Activated T-cell treated with anti-CD3 and anti-CD28 coated beads, Interleukin-2, amount 50 U/mL, for 24 hours (primary cell): ENCODE results near the gene EDEM3.

Experiments used
- DNase-seq: peaks from one replicate; pipeline ENCODE4 v3.0.0-alpha.2; 2020
- H3K27ac Mint-ChIP-seq: 2 replicates; pipeline ENCODE4 v1.8.0; 2020; ENCODE audit warnings: mild to moderate bottlenecking, mixed read lengths
- H3K27me3 Mint-ChIP-seq: 2 replicates; pipeline ENCODE4 v1.8.0; 2020; ENCODE audit warnings: mixed read lengths
- H3K36me3 Mint-ChIP-seq: 2 replicates; pipeline ENCODE4 v1.8.0; 2020; ENCODE audit warnings: low read depth, mixed read lengths
- H3K4me1 Mint-ChIP-seq: 2 replicates; pipeline ENCODE4 v1.8.0; 2020; ENCODE audit warnings: low read depth, mixed read lengths
- H3K4me3 Mint-ChIP-seq: 2 replicates; pipeline ENCODE4 v1.8.0; 2020; ENCODE audit warnings: mild to moderate bottlenecking, moderate library complexity, mixed read lengths
- H3K9me3 Mint-ChIP-seq: 2 replicates; pipeline ENCODE4 v1.8.0; 2020; ENCODE audit warnings: mixed read lengths

The EDEM3 gene

DNA sequence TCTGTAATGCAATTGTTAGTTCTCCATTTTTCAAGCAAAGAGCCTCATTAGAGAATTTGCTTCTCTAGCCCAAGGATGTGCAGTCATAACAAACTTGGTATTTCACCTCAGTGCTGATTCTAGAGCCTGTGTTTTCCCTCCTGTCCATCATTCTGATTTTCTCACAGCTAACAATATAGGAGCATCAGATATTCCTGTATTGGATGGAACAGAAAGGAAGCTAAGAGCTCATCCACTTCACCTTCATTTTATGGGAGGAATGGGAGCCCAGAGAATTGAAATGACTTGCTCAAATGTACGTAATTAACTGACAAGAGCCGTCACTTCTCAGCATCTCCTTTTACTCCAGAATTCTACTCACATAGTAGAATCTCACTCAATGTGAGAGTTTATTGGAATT is 96.6 kb downstream of the EDEM3 start:
- no peak for DNase-seq
- H3K27ac Mint-ChIP-seq = no peak overlapping the region
- no peaks in the 10 kb centered on the region for H3K36me3 Mint-ChIP-seq
- no peaks in the 10 kb centered on the region for H3K27me3 Mint-ChIP-seq
- no peak overlapping the region for H3K4me3 Mint-ChIP-seq
- H3K4me1 Mint-ChIP-seq = no peaks in the 10 kb centered on the region
- no peaks in the 10 kb centered on the region for H3K9me3 Mint-ChIP-seq

DNA sequence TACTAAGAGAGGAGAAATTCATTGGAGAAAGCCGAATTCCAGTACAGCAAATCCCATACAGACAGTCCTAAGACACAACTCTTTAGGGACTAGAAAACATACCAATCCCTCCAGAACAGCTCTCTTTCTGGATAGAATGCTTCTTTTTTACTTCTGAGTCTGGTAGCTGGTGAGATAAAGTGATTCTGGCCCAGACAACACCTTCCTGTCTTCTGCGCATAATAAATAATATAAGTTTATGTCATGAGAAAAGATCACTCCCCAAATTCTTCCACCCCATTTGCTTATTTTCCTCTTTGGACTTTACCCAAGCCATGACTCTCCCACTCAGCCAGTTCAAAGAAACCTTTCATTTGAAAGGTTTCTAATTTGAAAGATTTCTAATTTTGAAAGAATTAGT is 98.4 kb downstream of the EDEM3 start:
- H3K4me3 Mint-ChIP-seq = no peak overlapping the region
- DNase-seq = no peak

DNA sequence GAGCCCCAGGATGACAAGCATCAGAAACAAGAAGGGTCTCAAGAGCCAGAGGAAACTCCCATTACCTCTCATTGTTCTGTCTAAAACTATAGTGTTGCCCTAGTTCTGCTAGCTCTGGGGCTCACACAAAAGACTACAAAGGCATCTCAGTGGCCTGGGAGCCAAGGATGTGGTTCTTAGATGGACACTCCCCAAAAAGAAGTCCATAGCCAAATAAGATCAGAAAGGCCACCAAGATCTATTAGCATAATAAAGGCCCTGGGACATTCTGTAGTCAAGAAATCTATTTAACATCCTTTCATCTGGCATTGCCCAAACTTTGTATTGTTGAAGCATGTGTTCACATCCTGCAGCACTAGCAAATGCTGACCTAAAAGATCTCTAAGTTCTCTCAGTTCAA is 99.5 kb downstream of the EDEM3 start:
- Mint-ChIP-seq H3K27ac (no peak overlapping the region), H3K4me3 (no peak overlapping the region), H3K36me3 (no peaks in the 10 kb centered on the region), H3K9me3 (no peaks in the 10 kb centered on the region), H3K4me1 (no peaks in the 10 kb centered on the region), H3K27me3 (peaks cover 15% of the 10 kb centered on the region)
- no peak for DNase-seq

More for the DNA sequence above, 98.4 kb downstream of the EDEM3 start:
- H3K27me3 Mint-ChIP-seq = peaks cover 11% of the 10 kb centered on the region
- no peaks in the 10 kb centered on the region for H3K9me3 Mint-ChIP-seq
- H3K27ac Mint-ChIP-seq = no peak overlapping the region
- H3K36me3 Mint-ChIP-seq = no peaks in the 10 kb centered on the region
- no peaks in the 10 kb centered on the region for H3K4me1 Mint-ChIP-seq

DNA sequence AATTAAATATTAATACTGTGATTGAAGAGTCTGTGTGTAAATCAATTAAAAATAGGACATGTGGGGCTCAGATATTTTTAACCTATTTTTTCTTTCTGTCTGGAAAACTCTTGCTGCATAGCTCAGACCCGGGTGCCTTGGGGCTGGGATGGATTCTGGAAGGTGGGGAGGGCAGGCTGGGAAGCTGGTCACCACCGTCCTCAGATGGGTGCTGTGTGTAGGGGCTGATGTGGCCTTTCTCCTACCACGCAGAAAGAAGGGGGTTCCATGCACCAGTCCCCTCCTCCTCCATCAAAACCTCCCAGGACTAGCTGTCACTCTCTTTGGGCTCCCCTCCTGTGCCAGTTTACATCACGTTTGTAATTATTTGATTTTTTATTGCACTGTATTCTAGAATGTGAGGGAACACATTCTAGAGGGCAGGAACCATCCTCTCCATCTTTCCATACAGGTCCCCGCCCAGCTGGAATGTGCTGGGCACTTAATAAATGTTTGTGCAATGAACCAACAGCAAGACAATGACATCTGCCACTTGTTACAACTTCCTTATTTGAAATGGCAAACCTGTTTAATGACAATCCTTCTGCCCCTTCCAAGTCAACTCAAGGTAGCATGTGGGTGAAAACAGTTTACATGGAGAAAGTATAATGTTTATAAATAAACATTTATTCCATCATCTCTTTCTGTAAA is 104.3 kb downstream of the EDEM3 start:
- no peak for DNase-seq
- H3K4me3 Mint-ChIP-seq = no peak overlapping the region
- no peak overlapping the region for H3K27ac Mint-ChIP-seq
- peaks cover 28% of the 10 kb centered on the region for H3K27me3 Mint-ChIP-seq
- no peaks in the 10 kb centered on the region for H3K9me3 Mint-ChIP-seq
- no peaks in the 10 kb centered on the region for H3K4me1 Mint-ChIP-seq
- no peaks in the 10 kb centered on the region for H3K36me3 Mint-ChIP-seq

DNA sequence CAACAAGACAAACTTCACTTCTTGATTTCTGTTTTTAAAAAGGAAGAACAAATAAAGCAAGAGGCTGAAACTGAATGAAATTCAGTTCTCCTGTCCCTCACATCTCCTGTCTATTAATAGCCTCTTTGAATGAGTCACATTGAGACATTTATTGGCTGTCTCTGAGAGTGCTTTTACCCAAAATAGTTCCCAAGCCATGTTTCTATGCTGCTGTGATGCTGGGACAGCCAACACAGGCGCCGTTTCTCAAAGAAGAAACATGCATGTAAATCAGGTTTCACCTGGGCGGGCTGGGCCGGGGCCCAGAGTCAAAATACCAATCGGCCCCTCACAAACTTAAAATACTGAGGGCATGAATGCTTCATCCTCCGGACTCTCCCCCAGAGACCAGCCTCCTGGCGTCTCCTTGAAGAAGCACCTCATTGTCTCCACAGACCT is 105.2 kb downstream of the EDEM3 start:
- no peaks in the 10 kb centered on the region for H3K36me3 Mint-ChIP-seq
- no peaks in the 10 kb centered on the region for H3K9me3 Mint-ChIP-seq
- H3K27ac Mint-ChIP-seq = no peak overlapping the region
- H3K4me3 Mint-ChIP-seq = no peak overlapping the region
- H3K4me1 Mint-ChIP-seq = no peaks in the 10 kb centered on the region
- no peak for DNase-seq
- peaks cover 30% of the 10 kb centered on the region for H3K27me3 Mint-ChIP-seq

DNA sequence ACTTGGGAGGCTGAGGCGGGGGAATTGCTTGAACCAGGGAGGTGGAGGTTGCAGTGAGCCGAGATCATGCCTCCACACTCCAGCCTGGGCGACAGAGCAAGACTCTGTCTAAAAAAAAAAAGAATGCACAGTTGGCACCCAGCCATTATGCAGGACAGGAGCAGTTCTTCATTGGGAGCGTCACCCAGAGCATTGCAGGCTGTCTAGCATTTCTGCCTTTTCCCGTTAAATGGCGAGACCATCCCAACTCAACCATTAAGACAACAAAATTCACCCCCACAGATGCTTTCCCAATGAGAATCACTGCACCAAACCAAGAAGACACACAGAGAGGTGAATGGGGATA is 105.8 kb downstream of the EDEM3 start:
- no peak overlapping the region for H3K4me3 Mint-ChIP-seq
- no peak overlapping the region for H3K27ac Mint-ChIP-seq
- peaks cover 36% of the 10 kb centered on the region for H3K27me3 Mint-ChIP-seq
- H3K36me3 Mint-ChIP-seq = no peaks in the 10 kb centered on the region
- H3K9me3 Mint-ChIP-seq = no peaks in the 10 kb centered on the region
- no peaks in the 10 kb centered on the region for H3K4me1 Mint-ChIP-seq
- no peak for DNase-seq

DNA sequence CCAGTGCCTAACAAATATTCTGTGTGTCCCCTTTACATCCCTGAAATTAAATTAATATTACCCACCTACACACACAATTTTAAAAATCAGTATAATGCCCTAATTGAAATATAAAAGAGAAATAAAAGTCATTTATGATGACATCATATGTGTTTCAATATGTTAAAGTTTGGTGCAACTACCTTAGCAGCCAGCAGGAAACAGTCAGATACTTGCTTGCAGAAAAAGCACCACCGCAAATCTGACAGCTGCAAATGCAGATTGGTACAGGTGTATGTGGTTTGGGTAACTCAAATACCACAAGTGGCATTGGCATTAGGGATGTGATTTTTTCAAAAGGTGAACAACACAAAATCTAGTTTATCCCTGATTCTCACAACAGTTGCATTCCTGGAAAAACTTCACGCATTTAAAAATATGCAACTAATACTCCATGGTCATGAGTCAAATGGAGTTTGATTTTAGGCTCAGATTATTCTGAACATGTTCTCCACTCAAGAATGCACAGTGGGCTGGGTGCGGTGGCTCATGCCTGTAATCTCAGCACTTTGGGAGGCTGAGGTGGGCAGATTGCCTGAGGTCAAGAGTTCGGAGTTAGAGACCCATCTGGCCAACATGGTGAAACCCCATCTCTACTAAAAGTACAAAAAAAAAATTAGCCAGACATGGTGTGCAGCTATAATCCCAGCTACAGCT is 106.3 kb downstream of the EDEM3 start:
- Mint-ChIP-seq H3K36me3 (no peaks in the 10 kb centered on the region), H3K4me3 (no peak overlapping the region), H3K27me3 (peaks cover 36% of the 10 kb centered on the region), H3K4me1 (no peaks in the 10 kb centered on the region), H3K27ac (no peak overlapping the region), H3K9me3 (no peaks in the 10 kb centered on the region)
- DNase-seq = no peak

DNA sequence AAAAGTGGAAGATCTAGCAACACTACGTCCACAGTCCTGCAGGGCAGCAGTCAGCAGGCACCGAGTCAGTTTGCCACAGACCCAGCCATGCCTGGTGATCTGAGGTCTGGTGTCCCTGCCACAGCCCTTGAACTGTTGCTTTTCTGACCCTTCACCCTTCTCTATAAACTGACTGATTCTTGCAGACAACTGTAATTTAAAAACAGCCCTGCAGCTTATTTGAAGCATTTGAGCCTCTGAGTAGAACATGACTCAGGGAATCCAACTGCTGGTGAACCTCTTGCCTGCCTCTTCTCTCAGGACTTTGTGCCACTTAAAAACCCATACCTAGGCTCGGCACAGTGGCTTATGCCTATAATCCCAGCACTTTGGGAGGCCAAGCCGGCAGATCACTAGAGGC is 107.2 kb downstream of the EDEM3 start:
- Mint-ChIP-seq H3K4me1 (no peaks in the 10 kb centered on the region), H3K9me3 (no peaks in the 10 kb centered on the region), H3K36me3 (no peaks in the 10 kb centered on the region), H3K4me3 (no peak overlapping the region), H3K27ac (no peak overlapping the region), H3K27me3 (peaks cover 32% of the 10 kb centered on the region)
- no peak for DNase-seq

DNA sequence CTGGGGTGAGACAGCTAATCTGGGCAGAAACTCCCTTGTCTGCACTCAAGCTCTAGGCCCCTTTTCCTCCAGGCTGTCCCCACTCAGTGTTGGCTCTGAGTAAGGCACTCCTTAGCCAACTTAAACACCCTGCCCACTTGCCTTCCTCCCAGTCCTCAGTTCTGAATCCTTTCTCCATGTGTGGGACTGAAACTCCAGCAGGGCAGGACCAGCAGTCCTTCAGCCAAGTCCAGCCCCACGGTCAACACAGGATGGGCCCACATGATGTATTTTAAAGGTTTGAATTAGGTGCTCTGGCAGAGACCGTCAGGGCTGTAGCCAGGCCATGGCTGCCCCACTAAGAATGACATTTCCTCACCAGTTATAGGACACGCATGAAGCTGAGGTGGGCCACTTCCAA is 107.8 kb downstream of the EDEM3 start:
- H3K9me3 Mint-ChIP-seq = no peaks in the 10 kb centered on the region
- no peak for DNase-seq
- H3K36me3 Mint-ChIP-seq = no peaks in the 10 kb centered on the region
- no peak overlapping the region for H3K27ac Mint-ChIP-seq
- no peaks in the 10 kb centered on the region for H3K4me1 Mint-ChIP-seq
- H3K4me3 Mint-ChIP-seq = no peak overlapping the region
- H3K27me3 Mint-ChIP-seq = peaks cover 37% of the 10 kb centered on the region

DNA sequence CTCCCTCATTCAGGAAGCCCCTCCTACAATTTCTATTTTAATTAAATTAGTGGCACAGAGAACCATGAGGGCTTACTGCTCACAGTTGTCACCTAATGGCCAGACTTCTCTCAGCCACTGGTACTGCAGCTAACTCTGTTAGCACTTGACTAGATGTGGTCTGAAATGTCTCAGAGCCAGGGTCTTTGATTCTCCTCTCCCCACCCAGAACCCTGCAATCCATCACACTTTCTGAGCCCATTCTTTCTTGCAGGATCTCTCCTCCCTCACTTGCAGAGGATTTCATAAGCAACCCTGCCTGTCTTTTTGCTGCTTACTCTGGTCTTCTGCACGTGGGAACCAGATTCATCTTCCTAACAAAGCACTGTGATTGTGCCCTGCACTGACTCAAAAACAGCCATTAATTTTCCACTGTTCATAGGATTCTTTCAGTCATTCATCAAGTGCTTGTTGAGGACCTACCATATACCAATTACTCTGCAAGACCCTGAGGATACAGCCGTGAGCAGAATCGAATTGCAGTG is 108.4 kb downstream of the EDEM3 start:
- H3K36me3 Mint-ChIP-seq = no peaks in the 10 kb centered on the region
- no peaks in the 10 kb centered on the region for H3K9me3 Mint-ChIP-seq
- no peak overlapping the region for H3K27ac Mint-ChIP-seq
- no peaks in the 10 kb centered on the region for H3K4me1 Mint-ChIP-seq
- DNase-seq = no peak
- peaks cover 32% of the 10 kb centered on the region for H3K27me3 Mint-ChIP-seq
- H3K4me3 Mint-ChIP-seq = no peak overlapping the region

DNA sequence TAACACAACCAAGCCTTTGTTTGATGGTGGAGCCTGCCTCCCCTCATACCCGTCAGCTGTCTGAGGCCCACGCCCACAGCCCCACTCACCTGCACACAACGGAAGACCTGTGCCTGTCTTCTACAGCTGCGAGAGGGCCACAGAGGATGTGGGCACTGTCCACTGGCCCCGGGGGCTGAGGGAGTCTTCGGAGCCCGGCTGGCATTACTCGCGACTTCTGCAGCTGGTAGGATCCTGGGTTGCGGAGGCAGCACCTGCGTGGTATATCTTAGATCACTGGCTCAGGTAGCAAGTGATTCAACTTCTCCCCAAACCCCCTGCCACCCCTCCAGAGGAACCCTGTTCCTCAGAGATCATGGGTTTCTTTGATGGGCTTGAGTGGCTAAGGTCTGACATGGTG is 109.9 kb downstream of the EDEM3 start:
- Mint-ChIP-seq H3K4me1 (no peaks in the 10 kb centered on the region), H3K9me3 (no peaks in the 10 kb centered on the region), H3K27ac (no peak overlapping the region), H3K4me3 (no peak overlapping the region), H3K27me3 (peaks cover 26% of the 10 kb centered on the region), H3K36me3 (no peaks in the 10 kb centered on the region)
- DNase-seq = no peak

DNA sequence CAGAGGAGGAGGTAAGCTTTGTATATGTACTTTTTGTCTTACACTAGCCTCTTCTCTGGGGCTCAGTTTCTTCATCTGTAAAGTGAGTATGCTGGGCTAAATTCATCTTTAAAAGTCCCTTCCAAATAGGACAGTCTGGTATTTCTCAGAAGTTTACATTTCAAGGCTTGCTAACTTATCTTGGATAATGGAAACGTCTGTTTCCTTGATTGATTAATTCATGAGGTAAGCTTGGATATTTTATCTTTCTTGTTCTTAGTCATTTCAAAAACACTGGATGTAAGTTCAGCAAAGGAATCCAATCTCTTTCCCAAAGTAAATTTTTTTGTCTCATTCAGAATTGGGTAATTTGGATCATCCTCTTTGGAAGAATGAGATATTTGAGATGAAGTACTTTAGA is 111.0 kb downstream of the EDEM3 start:
- Mint-ChIP-seq H3K27ac (no peak overlapping the region), H3K36me3 (no peaks in the 10 kb centered on the region), H3K9me3 (no peaks in the 10 kb centered on the region), H3K4me3 (no peak overlapping the region), H3K27me3 (peaks cover 18% of the 10 kb centered on the region), H3K4me1 (no peaks in the 10 kb centered on the region)
- no peak for DNase-seq

DNA sequence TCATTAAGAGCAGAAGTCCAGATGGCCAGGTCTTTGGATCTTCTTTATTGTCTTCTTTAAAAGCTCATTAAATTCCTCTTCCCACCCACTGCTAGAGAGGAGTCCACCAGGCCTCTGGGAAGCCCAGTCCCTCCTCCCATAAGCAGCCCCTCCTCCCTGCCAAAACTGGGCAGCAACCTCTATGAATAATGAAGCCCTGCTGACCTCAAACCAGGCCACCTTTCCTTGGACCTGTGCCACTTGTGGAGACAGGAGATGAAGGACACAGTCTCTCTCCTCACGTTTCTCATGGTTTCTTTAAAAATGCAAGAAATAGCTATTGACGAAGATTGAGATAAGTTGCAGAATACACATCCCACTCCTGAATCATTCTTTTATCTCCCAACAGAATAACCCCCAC is 112.8 kb downstream of the EDEM3 start:
- Mint-ChIP-seq H3K36me3 (no peaks in the 10 kb centered on the region), H3K4me3 (no peak overlapping the region), H3K27ac (no peak overlapping the region), H3K27me3 (peaks cover 18% of the 10 kb centered on the region), H3K4me1 (no peaks in the 10 kb centered on the region), H3K9me3 (no peaks in the 10 kb centered on the region)
- DNase-seq = no peak

DNA sequence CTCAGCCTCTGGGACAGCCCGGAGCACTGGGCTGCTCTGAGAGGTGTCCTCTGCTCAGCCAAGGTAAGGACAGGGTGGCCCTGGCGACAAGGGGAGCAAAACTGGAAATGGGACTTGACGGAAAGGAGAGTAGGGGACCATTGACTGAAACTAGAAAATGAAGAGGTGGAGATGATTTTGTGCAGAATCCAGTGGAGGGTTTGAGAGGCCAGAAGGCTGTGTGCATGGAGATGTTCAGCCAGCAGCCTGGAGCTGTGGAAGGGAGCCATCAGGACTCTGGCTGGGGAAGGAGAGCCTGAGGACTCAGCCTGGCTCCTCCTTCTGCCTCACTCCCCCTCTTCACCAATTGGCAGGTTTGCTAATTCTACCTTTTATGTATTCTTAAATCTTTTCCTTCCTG is 114.2 kb downstream of the EDEM3 start:
- Mint-ChIP-seq H3K27ac (no peak overlapping the region), H3K9me3 (no peaks in the 10 kb centered on the region), H3K4me1 (no peaks in the 10 kb centered on the region), H3K36me3 (no peaks in the 10 kb centered on the region), H3K4me3 (no peak overlapping the region), H3K27me3 (peaks cover 18% of the 10 kb centered on the region)
- no peak for DNase-seq
